ENCODE data around the gene RAPSN.
A peak's percentile ranks its signal among the peaks of the same experiment; 100 is the strongest.

The RAPSN gene

DNA sequence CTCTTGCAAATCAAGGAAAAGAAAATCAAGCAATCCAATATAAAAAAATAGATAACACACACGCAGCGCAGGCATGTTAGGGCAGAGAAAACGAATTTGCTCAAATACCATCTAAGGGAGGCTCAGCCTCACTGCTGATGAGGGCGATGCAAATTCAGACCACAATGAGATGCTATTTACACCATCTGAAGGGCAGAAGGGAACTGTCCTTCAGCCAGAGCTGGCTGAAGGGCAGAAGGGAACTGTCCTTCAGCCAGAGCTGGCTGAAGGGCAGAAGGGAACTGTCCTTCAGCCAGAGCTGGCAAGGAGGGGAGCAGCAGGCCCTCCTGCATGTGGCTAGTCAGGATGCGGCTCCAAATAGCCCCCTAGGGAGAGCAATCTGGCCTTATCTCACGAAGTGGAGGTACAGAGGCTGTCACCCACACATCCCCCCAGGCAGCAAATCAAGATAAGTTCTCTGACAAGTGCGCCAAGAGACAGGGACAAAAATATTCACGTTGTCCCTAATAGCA, 48.1 kb downstream of the RAPSN start:
- Histone ChIP-seq H3K27me3 (ENCODE audit: insufficient read depth, low read length, poor library complexity) (no peaks in the 10 kb centered on the region), H3K23ac (ENCODE audit: low read length) (no peak overlapping the region), H3K27ac (ENCODE audit: low read depth, low read length) (peak overlapping the region; percentile 81), H3K56ac (ENCODE audit: low read length) (peak overlapping the region; percentile 47), H3K4me2 (ENCODE audit: low read length) (no peak overlapping the region), H4K5ac (ENCODE audit: low read length) (no peak overlapping the region), H4K8ac (ENCODE audit: low read depth, low read length) (no peak overlapping the region), H3K4me1 (ENCODE audit: control insufficient read depth, low read depth, low read length) (peaks cover 9% of the 10 kb centered on the region), H3K4ac (ENCODE audit: low read depth, low read length) (no peak overlapping the region), H2BK15ac (replicated peaks; ENCODE audit: low read depth) (no peak overlapping the region), H3K9ac (ENCODE audit: low read length) (no peak overlapping the region), H3K79me2 (ENCODE audit: control insufficient read depth, insufficient read depth, low read length) (no peaks in the 10 kb centered on the region), H3K18ac (ENCODE audit: low read length) (no peak overlapping the region), H3K36me3 (ENCODE audit: control insufficient read depth, insufficient read depth, low read length) (no peaks in the 10 kb centered on the region), H2AK5ac (ENCODE audit: low read length) (no peak overlapping the region), H2BK5ac (ENCODE audit: low read length) (peak overlapping the region; percentile 73), H3K79me1 (ENCODE audit: low read length) (no peaks in the 10 kb centered on the region), H2BK120ac (ENCODE audit: low read depth, low read length) (no peak overlapping the region), H3K4me3 (ENCODE audit: low read length) (no peak overlapping the region)
- peak; percentile 72 for DNase-seq
- WGBS (ENCODE audit: extremely low coverage, insufficient coverage, low lambda C conversion rate) = no CpG with 5 or more reads among the region's 8 CpGs

- Histone ChIP-seq H3K18ac (ENCODE audit: low read length) (peak overlapping the region; percentile 62), H2BK15ac (replicated peaks; ENCODE audit: low read depth) (no peak overlapping the region), H3K4me1 (ENCODE audit: control insufficient read depth, low read depth, low read length) (peaks cover 9% of the 10 kb centered on the region), H2AK5ac (ENCODE audit: low read length) (no peak overlapping the region), H2BK5ac (ENCODE audit: low read length) (peak overlapping the region; percentile 68), H4K8ac (ENCODE audit: low read depth, low read length) (no peak overlapping the region), H3K79me2 (ENCODE audit: control insufficient read depth, insufficient read depth, low read length) (no peaks in the 10 kb centered on the region), H3K9ac (ENCODE audit: low read length) (peak overlapping the region; percentile 61), H3K4ac (ENCODE audit: low read depth, low read length) (no peak overlapping the region), H3K56ac (ENCODE audit: low read length) (peak overlapping the region; percentile 90), H3K27ac (ENCODE audit: low read depth, low read length) (peak overlapping the region; percentile 81), H3K36me3 (ENCODE audit: control insufficient read depth, insufficient read depth, low read length) (no peaks in the 10 kb centered on the region), H4K5ac (ENCODE audit: low read length) (no peak overlapping the region), H3K23ac (ENCODE audit: low read length) (no peak overlapping the region), H3K4me3 (ENCODE audit: low read length) (no peak overlapping the region), H3K4me2 (ENCODE audit: low read length) (peak overlapping the region; percentile 74), H3K79me1 (ENCODE audit: low read length) (no peaks in the 10 kb centered on the region), H2BK120ac (ENCODE audit: low read depth, low read length) (peak overlapping the region; percentile 11), H3K27me3 (ENCODE audit: insufficient read depth, low read length, poor library complexity) (no peaks in the 10 kb centered on the region)
- no CpG with 5 or more reads among the region's 47 CpGs for WGBS (ENCODE audit: extremely low coverage, insufficient coverage, low lambda C conversion rate)
- peak; percentile 76 for DNase-seq
These were observed 48.8 kb downstream of the RAPSN start for GRCh38 chr11:47399860-47400767.

GRCh38 chr11:47398551-47398950, 50.4 kb downstream of the RAPSN start:
- Histone ChIP-seq H3K56ac (ENCODE audit: low read length) (peak overlapping the region; percentile 54), H2BK5ac (ENCODE audit: low read length) (peak overlapping the region; percentile 48), H2BK15ac (replicated peaks; ENCODE audit: low read depth) (no peak overlapping the region), H3K79me1 (ENCODE audit: low read length) (no peaks in the 10 kb centered on the region), H2AK5ac (ENCODE audit: low read length) (peak overlapping the region; percentile 82), H3K18ac (ENCODE audit: low read length) (no peak overlapping the region), H3K4me2 (ENCODE audit: low read length) (no peak overlapping the region), H3K9ac (ENCODE audit: low read length) (peak overlapping the region; percentile 17), H3K4me3 (ENCODE audit: low read length) (no peak overlapping the region), H3K4ac (ENCODE audit: low read depth, low read length) (no peak overlapping the region), H4K5ac (ENCODE audit: low read length) (no peak overlapping the region), H2BK120ac (ENCODE audit: low read depth, low read length) (no peak overlapping the region), H3K4me1 (ENCODE audit: control insufficient read depth, low read depth, low read length) (peaks cover 9% of the 10 kb centered on the region), H3K36me3 (ENCODE audit: control insufficient read depth, insufficient read depth, low read length) (no peaks in the 10 kb centered on the region), H3K79me2 (ENCODE audit: control insufficient read depth, insufficient read depth, low read length) (no peaks in the 10 kb centered on the region), H3K23ac (ENCODE audit: low read length) (peak overlapping the region; percentile 68), H4K8ac (ENCODE audit: low read depth, low read length) (no peak overlapping the region), H3K27ac (ENCODE audit: low read depth, low read length) (no peak overlapping the region), H3K27me3 (ENCODE audit: insufficient read depth, low read length, poor library complexity) (no peaks in the 10 kb centered on the region)
- DNase-seq = no peak
- WGBS (ENCODE audit: extremely low coverage, insufficient coverage, low lambda C conversion rate) = no CpG with 5 or more reads among the region's 1 CpG

DNA sequence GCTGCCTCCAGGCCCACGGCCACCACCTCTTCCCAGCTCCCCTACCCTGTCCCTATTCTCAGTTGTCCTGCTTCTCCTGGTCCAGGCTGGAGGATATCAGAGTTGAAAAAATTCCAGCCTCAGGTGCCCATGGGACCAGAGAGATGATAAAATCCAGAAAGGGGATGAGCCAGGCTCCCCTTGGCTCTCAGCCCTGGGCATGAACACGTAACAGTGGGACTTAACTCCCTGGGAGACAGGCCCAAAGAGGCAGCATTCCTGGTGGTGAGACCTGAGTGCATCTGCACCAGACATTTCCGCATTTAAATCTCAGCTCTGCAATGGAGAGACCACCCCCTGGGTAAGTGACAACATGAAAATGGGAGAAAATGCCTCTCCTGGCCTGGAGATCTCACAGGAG, 50.9 kb downstream of the RAPSN start:
- Histone ChIP-seq H3K27ac (ENCODE audit: low read depth, low read length) (no peak overlapping the region), H2BK15ac (replicated peaks; ENCODE audit: low read depth) (no peak overlapping the region), H3K79me1 (ENCODE audit: low read length) (no peaks in the 10 kb centered on the region), H2BK5ac (ENCODE audit: low read length) (no peak overlapping the region), H3K18ac (ENCODE audit: low read length) (no peak overlapping the region), H3K27me3 (ENCODE audit: insufficient read depth, low read length, poor library complexity) (no peaks in the 10 kb centered on the region), H3K4me2 (ENCODE audit: low read length) (no peak overlapping the region), H3K4me3 (ENCODE audit: low read length) (no peak overlapping the region), H3K56ac (ENCODE audit: low read length) (peak overlapping the region; percentile 71), H3K4me1 (ENCODE audit: control insufficient read depth, low read depth, low read length) (peaks cover 9% of the 10 kb centered on the region), H4K5ac (ENCODE audit: low read length) (no peak overlapping the region), H2AK5ac (ENCODE audit: low read length) (no peak overlapping the region), H4K8ac (ENCODE audit: low read depth, low read length) (no peak overlapping the region), H3K36me3 (ENCODE audit: control insufficient read depth, insufficient read depth, low read length) (no peaks in the 10 kb centered on the region), H3K9ac (ENCODE audit: low read length) (peak overlapping the region; percentile 35), H2BK120ac (ENCODE audit: low read depth, low read length) (no peak overlapping the region), H3K79me2 (ENCODE audit: control insufficient read depth, insufficient read depth, low read length) (no peaks in the 10 kb centered on the region), H3K4ac (ENCODE audit: low read depth, low read length) (no peak overlapping the region), H3K23ac (ENCODE audit: low read length) (no peak overlapping the region)
- no peak for DNase-seq
- WGBS (ENCODE audit: extremely low coverage, insufficient coverage, low lambda C conversion rate) = no CpG with 5 or more reads among the region's 3 CpGs

GRCh38 chr11:47396049-47396320, 53.0 kb downstream of the RAPSN start:
- Histone ChIP-seq H4K5ac (ENCODE audit: low read length) (no peak overlapping the region), H3K23ac (ENCODE audit: low read length) (no peak overlapping the region), H2BK120ac (ENCODE audit: low read depth, low read length) (no peak overlapping the region), H3K27ac (ENCODE audit: low read depth, low read length) (no peak overlapping the region), H3K4ac (ENCODE audit: low read depth, low read length) (no peak overlapping the region), H3K36me3 (ENCODE audit: control insufficient read depth, insufficient read depth, low read length) (no peaks in the 10 kb centered on the region), H2BK15ac (replicated peaks; ENCODE audit: low read depth) (no peak overlapping the region), H3K18ac (ENCODE audit: low read length) (no peak overlapping the region), H3K79me1 (ENCODE audit: low read length) (no peaks in the 10 kb centered on the region), H3K9ac (ENCODE audit: low read length) (no peak overlapping the region), H3K27me3 (ENCODE audit: insufficient read depth, low read length, poor library complexity) (no peaks in the 10 kb centered on the region), H2AK5ac (ENCODE audit: low read length) (no peak overlapping the region), H3K79me2 (ENCODE audit: control insufficient read depth, insufficient read depth, low read length) (no peaks in the 10 kb centered on the region), H3K4me1 (ENCODE audit: control insufficient read depth, low read depth, low read length) (peaks cover 9% of the 10 kb centered on the region), H3K56ac (ENCODE audit: low read length) (no peak overlapping the region), H2BK5ac (ENCODE audit: low read length) (no peak overlapping the region), H4K8ac (ENCODE audit: low read depth, low read length) (no peak overlapping the region), H3K4me3 (ENCODE audit: low read length) (no peak overlapping the region), H3K4me2 (ENCODE audit: low read length) (no peak overlapping the region)
- WGBS (ENCODE audit: extremely low coverage, insufficient coverage, low lambda C conversion rate) = no CpG with 5 or more reads among the region's 3 CpGs
- no peak for DNase-seq
